GM18519 (cell line): Measurements from ENCODE around the gene IL16.

Experiments used
- ATAC-seq: cut with Tn5 transposase; IDR thresholded peaks from one replicate; pipeline ENCODE4 v1.9.1; 2021; ENCODE audit warnings: mild to moderate bottlenecking, moderate library complexity; ENCODE audit not compliant: unreplicated experiment, low FRiP score

IL16 gene

GRCh38 chr15:81356252-81356651 lies 159.6 kb downstream of the IL16 start:
- ATAC-seq: no peak

GRCh38 chr15:81357180-81357686 lies 160.6 kb downstream of the IL16 start:
- ATAC-seq: no peak

GRCh38 chr15:81358248-81358647 lies 161.6 kb downstream of the IL16 start:
- ATAC-seq: no peak

GRCh38 chr15:81360491-81360890 lies 163.8 kb downstream of the IL16 start:
- ATAC-seq: no peak

GRCh38 chr15:81361891-81362290 lies 165.2 kb downstream of the IL16 start:
- no peak for ATAC-seq

GRCh38 chr15:81362790-81363189 lies 166.1 kb downstream of the IL16 start:
- no peak for ATAC-seq

- ATAC-seq: no peak
These were observed 166.6 kb downstream of the IL16 start for GRCh38 chr15:81363276-81363675.
